Measurements from ENCODE around the gene CDC42EP4. TPM values are rescaled to one million over a fixed set of nuclear protein-coding genes. Genes with fewer than 3 reads are reported as not detected.

The CDC42EP4 gene
- total RNA-seq, 2 experiments from 2014 or later, result not detected

DNA sequence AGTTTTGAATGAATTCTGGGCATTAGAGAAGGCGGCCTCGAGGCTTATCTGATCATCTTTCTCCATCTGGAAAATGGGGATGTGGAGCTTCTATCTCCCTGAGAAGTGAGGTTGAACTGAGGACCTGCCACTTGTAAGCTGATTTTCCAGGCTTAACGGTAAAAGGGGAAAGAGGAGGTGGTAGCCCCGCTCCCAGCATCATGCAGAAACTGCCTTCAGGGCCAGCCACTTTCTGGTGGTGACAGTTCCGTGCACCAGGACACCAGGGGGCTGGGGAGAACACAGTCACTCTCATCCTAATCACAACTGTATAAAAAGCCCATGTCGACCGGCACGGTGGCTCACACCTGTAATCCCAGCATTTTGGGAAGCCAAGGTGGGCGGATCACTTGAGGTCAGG, 29.2 kb downstream of the CDC42EP4 start:
- CTCF ChIA-PET (ENCODE audit: unreplicated experiment), result no interaction called here
- intact Hi-C loops (cut with micrococcal nuclease; ENCODE audit: unreplicated experiment), result no loop called here
- H3K4me3 ChIP-seq (ENCODE audit: low read depth, low read length, poor library complexity, severe bottlenecking), result no peak overlapping the region
- no peak for DNase-seq (ENCODE audit: low spot score)
- POLR2A ChIA-PET, result interaction anchor here (0.6 to 0.7 kb wide), 2 partner anchors 59 to 90 kb away, joined by 3 read pairs; no protein-coding TSS in a partner anchor
- TF ChIP-seq, protein P1, sequence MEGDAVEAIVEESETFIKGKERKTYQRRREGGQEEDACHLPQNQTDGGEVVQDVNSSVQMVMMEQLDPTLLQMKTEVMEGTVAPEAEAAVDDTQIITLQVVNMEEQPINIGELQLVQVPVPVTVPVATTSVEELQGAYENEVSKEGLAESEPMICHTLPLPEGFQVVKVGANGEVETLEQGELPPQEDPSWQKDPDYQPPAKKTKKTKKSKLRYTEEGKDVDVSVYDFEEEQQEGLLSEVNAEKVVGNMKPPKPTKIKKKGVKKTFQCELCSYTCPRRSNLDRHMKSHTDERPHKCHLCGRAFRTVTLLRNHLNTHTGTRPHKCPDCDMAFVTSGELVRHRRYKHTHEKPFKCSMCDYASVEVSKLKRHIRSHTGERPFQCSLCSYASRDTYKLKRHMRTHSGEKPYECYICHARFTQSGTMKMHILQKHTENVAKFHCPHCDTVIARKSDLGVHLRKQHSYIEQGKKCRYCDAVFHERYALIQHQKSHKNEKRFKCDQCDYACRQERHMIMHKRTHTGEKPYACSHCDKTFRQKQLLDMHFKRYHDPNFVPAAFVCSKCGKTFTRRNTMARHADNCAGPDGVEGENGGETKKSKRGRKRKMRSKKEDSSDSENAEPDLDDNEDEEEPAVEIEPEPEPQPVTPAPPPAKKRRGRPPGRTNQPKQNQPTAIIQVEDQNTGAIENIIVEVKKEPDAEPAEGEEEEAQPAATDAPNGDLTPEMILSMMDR (conservative IDR thresholded peaks at IDR 0.05; ENCODE audit: low read length), result no peak
- no peaks in the 10 kb centered on the region for H3K79me2 ChIP-seq (ENCODE audit: insufficient read depth, low read depth, low read length)
- H3K4me2 ChIP-seq (ENCODE audit: low read length), result no peak overlapping the region
- H3K9me2 ChIP-seq (ENCODE audit: insufficient read depth, low read length), result no peaks in the 10 kb centered on the region
- H3K36me3 ChIP-seq (ENCODE audit: insufficient read depth, low read length), result no peaks in the 10 kb centered on the region
- H4K20me1 ChIP-seq (ENCODE audit: insufficient read depth, low read length), result no peaks in the 10 kb centered on the region
- H3K4me1 ChIP-seq (ENCODE audit: insufficient read depth, low read length, poor library complexity, severe bottlenecking), result no peaks in the 10 kb centered on the region
- H3K27ac ChIP-seq (ENCODE audit: low read depth, low read length, poor library complexity, severe bottlenecking), result no peak overlapping the region
- H3K9me3 ChIP-seq (ENCODE audit: low read length), result no peaks in the 10 kb centered on the region
- H2AFZ ChIP-seq (ENCODE audit: low read length), result no peak overlapping the region
- no TSS peak for BruUV-seq (replicated peaks)

DNA sequence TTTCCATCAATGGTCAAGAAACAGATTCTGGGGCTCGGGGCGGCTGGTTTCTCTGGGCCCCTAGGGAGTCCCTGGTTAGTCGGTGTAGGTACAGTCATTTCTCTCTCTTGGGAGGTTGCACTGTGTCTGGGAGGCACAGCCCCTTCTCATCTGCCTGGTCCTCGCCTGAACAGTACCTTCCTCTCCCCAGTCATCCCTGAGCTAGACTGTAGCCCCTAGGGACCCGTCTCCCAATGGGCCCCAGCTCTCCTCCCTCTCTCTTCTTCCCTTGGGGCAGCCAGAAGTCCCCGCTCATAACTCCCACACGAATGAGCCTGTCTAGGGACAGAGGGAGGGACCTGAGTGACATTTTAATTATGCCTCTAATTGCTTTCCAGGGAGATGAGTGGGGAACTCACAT, 29.9 kb downstream of the CDC42EP4 start:
- no peak for DNase-seq (ENCODE audit: low spot score)
- H2AFZ ChIP-seq (ENCODE audit: low read length), result no peak overlapping the region
- H3K4me3 ChIP-seq (ENCODE audit: low read depth, low read length, poor library complexity, severe bottlenecking), result no peak overlapping the region
- TF ChIP-seq, protein P1 (conservative IDR thresholded peaks at IDR 0.05; ENCODE audit: low read length), result no peak
- no peak for TF ChIP-seq EZH2phosphoT487 (IDR thresholded peaks at IDR 0.05; ENCODE audit: borderline replicate concordance, low read depth, low read length)
- BruUV-seq (replicated peaks), result no TSS peak
- intact Hi-C loops (cut with micrococcal nuclease; ENCODE audit: unreplicated experiment), result no loop called here
- H4K20me1 ChIP-seq (ENCODE audit: insufficient read depth, low read length), result no peaks in the 10 kb centered on the region
- H3K79me2 ChIP-seq (ENCODE audit: insufficient read depth, low read depth, low read length), result no peaks in the 10 kb centered on the region
- H3K9me2 ChIP-seq (ENCODE audit: insufficient read depth, low read length), result no peaks in the 10 kb centered on the region
- H3K4me2 ChIP-seq (ENCODE audit: low read length), result no peak overlapping the region
- ChIA-PET CTCF (ENCODE audit: unreplicated experiment) (no interaction called here), POLR2A (interaction anchor here (1.3 kb wide), 1 partner anchor 12 kb away, joined by 3 read pairs; no protein-coding TSS in a partner anchor)
- H3K36me3 ChIP-seq (ENCODE audit: insufficient read depth, low read length), result no peaks in the 10 kb centered on the region
- H3K27ac ChIP-seq (ENCODE audit: low read depth, low read length, poor library complexity, severe bottlenecking), result no peak overlapping the region
- no peaks in the 10 kb centered on the region for H3K4me1 ChIP-seq (ENCODE audit: insufficient read depth, low read length, poor library complexity, severe bottlenecking)
- H3K9me3 ChIP-seq (ENCODE audit: low read length), result no peaks in the 10 kb centered on the region

DNA sequence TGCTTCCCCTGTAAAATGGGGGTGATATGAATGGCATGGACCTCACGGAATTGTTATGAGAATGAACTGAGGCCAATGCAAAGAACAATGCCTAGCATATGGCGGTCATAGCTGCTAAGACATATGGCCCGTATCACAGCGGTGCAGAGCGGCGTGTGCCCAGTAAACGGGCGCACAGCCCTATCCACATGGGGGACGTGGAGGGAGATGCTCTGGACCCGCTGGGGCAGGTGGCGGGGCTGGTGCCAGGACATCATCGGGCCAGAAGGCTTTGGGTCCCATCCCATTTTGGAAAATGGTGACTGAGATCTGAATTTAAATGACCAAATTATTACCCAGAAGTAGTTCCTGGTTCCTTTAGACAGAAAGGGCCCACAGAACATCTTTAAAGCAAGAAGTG, 31.6 kb downstream of the CDC42EP4 start:
- H3K9me2 ChIP-seq (ENCODE audit: insufficient read depth, low read length), result no peaks in the 10 kb centered on the region
- no peaks in the 10 kb centered on the region for H4K20me1 ChIP-seq (ENCODE audit: insufficient read depth, low read length)
- no peaks in the 10 kb centered on the region for H3K36me3 ChIP-seq (ENCODE audit: insufficient read depth, low read length)
- no peaks in the 10 kb centered on the region for H3K4me1 ChIP-seq (ENCODE audit: insufficient read depth, low read length, poor library complexity, severe bottlenecking)
- ChIA-PET CTCF (ENCODE audit: unreplicated experiment) (no interaction called here), POLR2A (no interaction called here)
- TF ChIP-seq, protein P1 (conservative IDR thresholded peaks at IDR 0.05; ENCODE audit: low read length), result no peak
- TF ChIP-seq EZH2phosphoT487 (IDR thresholded peaks at IDR 0.05; ENCODE audit: borderline replicate concordance, low read depth, low read length), result no peak
- H3K4me3 ChIP-seq (ENCODE audit: low read depth, low read length, poor library complexity, severe bottlenecking), result no peak overlapping the region
- no peak overlapping the region for H2AFZ ChIP-seq (ENCODE audit: low read length)
- no peaks in the 10 kb centered on the region for H3K79me2 ChIP-seq (ENCODE audit: insufficient read depth, low read depth, low read length)
- H3K27ac ChIP-seq (ENCODE audit: low read depth, low read length, poor library complexity, severe bottlenecking), result no peak overlapping the region
- no peak for DNase-seq (ENCODE audit: low spot score)
- no peak overlapping the region for H3K4me2 ChIP-seq (ENCODE audit: low read length)
- intact Hi-C loops (cut with micrococcal nuclease; ENCODE audit: unreplicated experiment), result no loop called here
- no peaks in the 10 kb centered on the region for H3K9me3 ChIP-seq (ENCODE audit: low read length)
- BruUV-seq (replicated peaks), result no TSS peak
